WTC11 (cell line): Measurements from ENCODE around the gene EBF3. TPM values are rescaled to one million over a fixed set of nuclear protein-coding genes. Genes with fewer than 3 reads are reported as not detected.
"Not testable (repeated sequence)": the region's sequence is repeated elsewhere in the genome, so short reads cannot be mapped to it uniquely, and the experiment has no call there.

Source experiments
- ATAC-seq: fragments of 200-7000 bp; cut with Tn5 transposase; 2 replicates; pipeline ENCODE4 v1.10.0; 2021; ENCODE audit warnings: mild to moderate bottlenecking, moderate library complexity
- CTCF ChIA-PET: fragments of 300-600 bp; sonication (Branson Sonifier 250); formaldehyde crosslinking; loops from one replicate; lab custom pipeline; 2021; ENCODE audit warnings: antibody characterized with exemption; lab: Charles Lee
- POLR2A ChIA-PET: fragments of 350-600 bp; sonication (Branson Sonifier 250); formaldehyde crosslinking; loops from one replicate; lab custom pipeline; 2021; ENCODE audit warnings: antibody characterized with exemption; lab: Charles Lee
- DNase-seq: peaks from one replicate; pipeline ENCODE4 v3.0.0; 2021; ENCODE audit warnings: low spot score
- H3K27ac Mint-ChIP-seq: 2 replicates; pipeline ENCODE4 v1.8.0; 2021; ENCODE audit warnings: mixed read lengths
- H3K27me3 Mint-ChIP-seq: 2 replicates; pipeline ENCODE4 v1.8.0; 2021; ENCODE audit warnings: low read depth, mild to moderate bottlenecking, moderate library complexity, mixed read lengths
- H3K36me3 Mint-ChIP-seq: 2 replicates; pipeline ENCODE4 v1.8.0; 2021; ENCODE audit warnings: mixed read lengths
- H3K4me1 Mint-ChIP-seq: 2 replicates; pipeline ENCODE4 v1.8.0; 2022; ENCODE audit warnings: mixed read lengths
- H3K4me3 Mint-ChIP-seq: 2 replicates; pipeline ENCODE4 v1.8.0; 2021; ENCODE audit warnings: mild to moderate bottlenecking, moderate library complexity, mixed read lengths
- H3K9me3 Mint-ChIP-seq: 2 replicates; pipeline ENCODE4 v1.8.0; 2021; ENCODE audit warnings: mixed read lengths
- FOXP4 ChIP-seq: sonication (generic); formaldehyde crosslinking; IDR thresholded peaks from 2 replicates; pipeline ENCODE4 v1.8.0; 2022; ENCODE audit warnings: mild to moderate bottlenecking, missing genetic modification reagents
- HMGA2 ChIP-seq: fragments of 250-450 bp; sonication (Bioruptor Pico); IDR thresholded peaks from 2 replicates; pipeline ENCODE4 v1.4.0; 2021; ENCODE audit warnings: mild to moderate bottlenecking, moderate library complexity
- JAZF1 ChIP-seq: fragments of 250-450 bp; sonication (Bioruptor Pico); IDR thresholded peaks from 2 replicates; pipeline ENCODE4 v1.9.0; 2021; ENCODE audit warnings: moderate library complexity, mild to moderate bottlenecking, inconsistent platforms
- MXD4 ChIP-seq: fragments of 250-450 bp; sonication (Bioruptor Pico); IDR thresholded peaks from 2 replicates; pipeline ENCODE4 v1.8.0; 2021; ENCODE audit warnings: mild to moderate bottlenecking, moderate library complexity, borderline replicate concordance
- NFE2L1 ChIP-seq: sonication (generic); formaldehyde crosslinking; IDR thresholded peaks from 2 replicates; pipeline ENCODE4 v1.8.1; 2023; ENCODE audit warnings: missing genetic modification reagents
- NR2C2 ChIP-seq: sonication (generic); formaldehyde crosslinking; IDR thresholded peaks from 2 replicates; pipeline ENCODE4 v1.8.0; 2022; ENCODE audit warnings: mild to moderate bottlenecking, missing genetic modification reagents
- NR3C1 ChIP-seq: sonication (generic); formaldehyde crosslinking; conservative IDR thresholded peaks from 2 replicates; pipeline ENCODE4 v1.8.1; 2023; ENCODE audit warnings: low read depth, mild to moderate bottlenecking, missing genetic modification reagents
- PRRX2 ChIP-seq: fragments of 250-450 bp; sonication (Bioruptor Pico); IDR thresholded peaks from 2 replicates; pipeline ENCODE4 v1.8.0; 2021; ENCODE audit warnings: mild to moderate bottlenecking
- RELA ChIP-seq: sonication (generic); formaldehyde crosslinking; IDR thresholded peaks from 2 replicates; pipeline ENCODE4 v1.8.1; 2022; ENCODE audit warnings: missing genetic modification reagents, mild to moderate bottlenecking, borderline replicate concordance
- RORB ChIP-seq: fragments of 250-450 bp; sonication (Bioruptor Pico); IDR thresholded peaks from 2 replicates; pipeline ENCODE4 v1.9.0; 2021; ENCODE audit warnings: mild to moderate bottlenecking
- SP1 ChIP-seq: sonication (generic); formaldehyde crosslinking; conservative IDR thresholded peaks from 2 replicates; pipeline ENCODE4 v1.8.1; 2022; ENCODE audit warnings: missing genetic modification reagents
- TEAD4 ChIP-seq: sonication (generic); formaldehyde crosslinking; IDR thresholded peaks from 2 replicates; pipeline ENCODE4 v1.8.0; 2022; ENCODE audit warnings: mild to moderate bottlenecking, missing genetic modification reagents
- ZNF281 ChIP-seq: sonication (generic); formaldehyde crosslinking; IDR thresholded peaks from 2 replicates; pipeline ENCODE4 v1.8.0; 2023; ENCODE audit warnings: mild to moderate bottlenecking, missing genetic modification reagents
- ZNF416 ChIP-seq: fragments of 250-450 bp; sonication (Bioruptor Pico); IDR thresholded peaks from 2 replicates; pipeline ENCODE4 v1.9.0; 2021; ENCODE audit warnings: mild to moderate bottlenecking, inconsistent platforms
- ZNF532 ChIP-seq: fragments of 250-450 bp; sonication (Bioruptor Pico); IDR thresholded peaks from 2 replicates; pipeline ENCODE4 v1.9.0; 2021; ENCODE audit warnings: mild to moderate bottlenecking, borderline replicate concordance
- total RNA-seq: library from RNA; stranded (reverse); gene quantifications from 3 replicates; pipeline ENCODE4 v1.2.3, GENCODE V29; 2021
- TF ChIP-seq, protein P1 (sequence below): fragments of 250-450 bp; sonication (Bioruptor Pico); IDR thresholded peaks from 2 replicates; pipeline ENCODE4 v1.8.0; 2021; ENCODE audit warnings: mild to moderate bottlenecking
- TF ChIP-seq, protein P2 (sequence below): sonication (generic); formaldehyde crosslinking; IDR thresholded peaks from 2 replicates; pipeline ENCODE4 v1.8.1; 2022; ENCODE audit warnings: low read depth, missing genetic modification reagents, borderline replicate concordance
- TF ChIP-seq, protein P3 (sequence below): sonication (generic); formaldehyde crosslinking; IDR thresholded peaks from 2 replicates; pipeline ENCODE4 v1.8.1; 2023; ENCODE audit warnings: mild to moderate bottlenecking, missing genetic modification reagents

Gene EBF3
- total RNA-seq, 1 experiment from 2014 or later = 1.2 TPM

DNA sequence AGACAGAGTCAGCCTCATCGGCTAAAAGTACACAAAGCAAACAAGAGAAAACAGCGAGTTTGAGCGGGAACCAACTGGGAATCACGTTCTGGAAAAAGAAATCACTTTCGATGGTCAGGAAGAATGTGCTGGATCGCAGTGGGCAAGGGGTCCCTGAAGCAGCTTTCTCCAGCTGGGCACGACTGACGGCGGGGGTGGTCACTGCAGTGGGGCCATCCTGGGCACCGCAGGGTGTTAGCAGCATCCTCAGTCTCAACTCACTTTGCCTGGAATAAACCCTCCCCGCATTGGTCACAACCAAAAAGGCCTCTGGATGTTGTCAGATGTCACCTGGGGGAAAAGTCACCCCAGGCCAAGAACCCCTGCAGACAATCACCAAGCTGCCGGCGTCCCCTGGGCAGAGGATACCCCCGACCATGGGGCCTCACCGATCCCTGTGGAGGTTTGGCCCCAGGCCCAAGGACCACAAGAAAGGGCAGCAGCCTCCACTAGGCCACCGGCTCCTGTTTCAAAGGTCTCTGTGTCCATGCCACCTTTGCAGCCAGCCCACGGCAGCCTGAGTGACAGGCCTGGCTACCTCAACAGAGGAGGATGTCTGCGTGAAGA lies 42.9 kb downstream of the EBF3 start:
- Mint-ChIP-seq H3K4me3 (no peak overlapping the region), H3K36me3 (no peaks in the 10 kb centered on the region), H3K27ac (no peak overlapping the region), H3K27me3 (no peaks in the 10 kb centered on the region), H3K9me3 (no peaks in the 10 kb centered on the region), H3K4me1 (no peaks in the 10 kb centered on the region)
- ATAC-seq (no peak), DNase-seq (no peak)
- TF ChIP-seq NR2C2 (CRISPR knock-in tag) = no peak
- no peak for TF ChIP-seq FOXP4
- no peak for TF ChIP-seq MXD4 (CRISPR knock-in tag)
- TF ChIP-seq ZNF416 (CRISPR knock-in tag) = no peak
- TF ChIP-seq HMGA2 (CRISPR knock-in tag) = no peak
- no peak for TF ChIP-seq SP1
- CTCF ChIA-PET = interaction anchor here (0.9 kb wide), 1 partner anchor 32 kb away, joined by 4 read pairs; no protein-coding TSS in a partner anchor
- POLR2A ChIA-PET = no interaction called here

- not testable (repeated sequence) for DNase-seq, H3K36me3 Mint-ChIP-seq, H3K27ac Mint-ChIP-seq, H3K27me3 Mint-ChIP-seq, ATAC-seq, H3K4me1 Mint-ChIP-seq, H3K9me3 Mint-ChIP-seq, H3K4me3 Mint-ChIP-seq
- CTCF ChIA-PET = interaction anchor here (1.4 kb wide), 1 partner anchor 31 kb away, joined by 5 read pairs; no protein-coding TSS in a partner anchor
- POLR2A ChIA-PET = interaction anchor here (0.9 kb wide), 1 partner anchor 25 kb away, joined by 3 read pairs; no protein-coding TSS in a partner anchor
Measured at GRCh38 chr10:129920187-129920586, 43.9 kb downstream of the EBF3 start.

GRCh38 chr10:129919358-129919757 lies 44.7 kb downstream of the EBF3 start:
- POLR2A ChIA-PET = no interaction called here
- no peaks in the 10 kb centered on the region for H3K9me3 Mint-ChIP-seq
- CTCF ChIA-PET = interaction anchor here (0.8 to 1.4 kb wide), 2 partner anchors 30 to 51 kb away, joined by 3 to 5 read pairs; no protein-coding TSS in a partner anchor
- TF ChIP-seq, protein P1, sequence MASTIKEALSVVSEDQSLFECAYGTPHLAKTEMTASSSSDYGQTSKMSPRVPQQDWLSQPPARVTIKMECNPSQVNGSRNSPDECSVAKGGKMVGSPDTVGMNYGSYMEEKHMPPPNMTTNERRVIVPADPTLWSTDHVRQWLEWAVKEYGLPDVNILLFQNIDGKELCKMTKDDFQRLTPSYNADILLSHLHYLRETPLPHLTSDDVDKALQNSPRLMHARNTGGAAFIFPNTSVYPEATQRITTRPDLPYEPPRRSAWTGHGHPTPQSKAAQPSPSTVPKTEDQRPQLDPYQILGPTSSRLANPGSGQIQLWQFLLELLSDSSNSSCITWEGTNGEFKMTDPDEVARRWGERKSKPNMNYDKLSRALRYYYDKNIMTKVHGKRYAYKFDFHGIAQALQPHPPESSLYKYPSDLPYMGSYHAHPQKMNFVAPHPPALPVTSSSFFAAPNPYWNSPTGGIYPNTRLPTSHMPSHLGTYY (CRISPR knock-in tag) = no peak
- TF ChIP-seq ZNF532 (CRISPR knock-in tag) (no peak), NFE2L1 (CRISPR knock-in tag) (no peak), RORB (CRISPR knock-in tag) (no peak), TEAD4 (CRISPR knock-in tag) (no peak), JAZF1 (no peak), NR3C1 (CRISPR knock-in tag) (no peak), ZNF281 (no peak), PRRX2 (no peak), RELA (no peak)
- TF ChIP-seq, protein P2, sequence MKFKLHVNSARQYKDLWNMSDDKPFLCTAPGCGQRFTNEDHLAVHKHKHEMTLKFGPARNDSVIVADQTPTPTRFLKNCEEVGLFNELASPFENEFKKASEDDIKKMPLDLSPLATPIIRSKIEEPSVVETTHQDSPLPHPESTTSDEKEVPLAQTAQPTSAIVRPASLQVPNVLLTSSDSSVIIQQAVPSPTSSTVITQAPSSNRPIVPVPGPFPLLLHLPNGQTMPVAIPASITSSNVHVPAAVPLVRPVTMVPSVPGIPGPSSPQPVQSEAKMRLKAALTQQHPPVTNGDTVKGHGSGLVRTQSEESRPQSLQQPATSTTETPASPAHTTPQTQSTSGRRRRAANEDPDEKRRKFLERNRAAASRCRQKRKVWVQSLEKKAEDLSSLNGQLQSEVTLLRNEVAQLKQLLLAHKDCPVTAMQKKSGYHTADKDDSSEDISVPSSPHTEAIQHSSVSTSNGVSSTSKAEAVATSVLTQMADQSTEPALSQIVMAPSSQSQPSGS (CRISPR knock-in tag) = no peak
- TF ChIP-seq, protein P3, sequence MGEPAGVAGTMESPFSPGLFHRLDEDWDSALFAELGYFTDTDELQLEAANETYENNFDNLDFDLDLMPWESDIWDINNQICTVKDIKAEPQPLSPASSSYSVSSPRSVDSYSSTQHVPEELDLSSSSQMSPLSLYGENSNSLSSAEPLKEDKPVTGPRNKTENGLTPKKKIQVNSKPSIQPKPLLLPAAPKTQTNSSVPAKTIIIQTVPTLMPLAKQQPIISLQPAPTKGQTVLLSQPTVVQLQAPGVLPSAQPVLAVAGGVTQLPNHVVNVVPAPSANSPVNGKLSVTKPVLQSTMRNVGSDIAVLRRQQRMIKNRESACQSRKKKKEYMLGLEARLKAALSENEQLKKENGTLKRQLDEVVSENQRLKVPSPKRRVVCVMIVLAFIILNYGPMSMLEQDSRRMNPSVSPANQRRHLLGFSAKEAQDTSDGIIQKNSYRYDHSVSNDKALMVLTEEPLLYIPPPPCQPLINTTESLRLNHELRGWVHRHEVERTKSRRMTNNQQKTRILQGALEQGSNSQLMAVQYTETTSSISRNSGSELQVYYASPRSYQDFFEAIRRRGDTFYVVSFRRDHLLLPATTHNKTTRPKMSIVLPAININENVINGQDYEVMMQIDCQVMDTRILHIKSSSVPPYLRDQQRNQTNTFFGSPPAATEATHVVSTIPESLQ = no peak

More at GRCh38 chr10:129919358-129919757, 44.7 kb downstream of the EBF3 start:
- no peaks in the 10 kb centered on the region for H3K4me1 Mint-ChIP-seq
- ATAC-seq (no peak), DNase-seq (no peak)
- no peak overlapping the region for H3K27ac Mint-ChIP-seq
- no peaks in the 10 kb centered on the region for H3K36me3 Mint-ChIP-seq
- H3K4me3 Mint-ChIP-seq = no peak overlapping the region
- H3K27me3 Mint-ChIP-seq = no peaks in the 10 kb centered on the region
